ENCODE data around the gene CWC27.

The CWC27 gene

DNA sequence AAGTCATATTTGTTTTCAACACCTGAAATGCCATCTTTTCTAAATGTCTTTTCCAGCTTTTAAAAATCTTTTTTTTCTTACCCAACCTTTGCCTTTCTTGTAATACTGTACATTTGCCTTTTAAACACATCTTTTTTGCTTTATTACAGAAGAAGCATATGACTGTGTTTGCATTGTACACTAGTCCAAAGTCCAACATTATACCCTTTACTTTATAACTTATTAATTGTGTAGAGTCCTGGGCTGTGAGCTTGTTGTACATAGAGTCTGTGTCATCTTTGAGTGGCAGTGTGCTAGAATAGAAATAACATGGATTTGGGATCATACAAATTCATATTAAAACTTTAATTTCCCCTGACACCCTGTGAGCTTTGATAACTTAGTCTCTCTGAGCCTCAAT, 23.7 kb downstream of the CWC27 start:
- Histone ChIP-seq H3K4me3 (ENCODE audit: low read length, poor library complexity, severe bottlenecking) (no peak overlapping the region), H2AFZ (ENCODE audit: low read length) (no peak overlapping the region), H3K27me3 (ENCODE audit: insufficient read depth, low read length, poor library complexity, severe bottlenecking) (no peaks in the 10 kb centered on the region), H3K9ac (ENCODE audit: low read depth, low read length, poor library complexity, severe bottlenecking) (no peak overlapping the region), H3F3A (ENCODE audit: low read depth) (no peaks in the 10 kb centered on the region), H4K20me1 (ENCODE audit: insufficient read depth, low read length, poor library complexity, severe bottlenecking) (no peaks in the 10 kb centered on the region), H3K79me2 (ENCODE audit: insufficient read depth, low read length) (no peaks in the 10 kb centered on the region), H3K4me2 (ENCODE audit: low read depth, low read length, poor library complexity, severe bottlenecking) (no peak overlapping the region), H3K9me3 (ENCODE audit: insufficient read depth, low read depth, low read length) (no peaks in the 10 kb centered on the region), H3K9me2 (replicated peaks; ENCODE audit: low read depth, low read length) (no peaks in the 10 kb centered on the region), H3K36me3 (ENCODE audit: insufficient read depth, low read length) (peaks cover 3% of the 10 kb centered on the region; the same call in 1 of the 2 replicates), H3K4me1 (ENCODE audit: insufficient read depth, low read length, poor library complexity, severe bottlenecking) (peaks cover 4% of the 10 kb centered on the region)
- TF ChIP-seq, protein P1, sequence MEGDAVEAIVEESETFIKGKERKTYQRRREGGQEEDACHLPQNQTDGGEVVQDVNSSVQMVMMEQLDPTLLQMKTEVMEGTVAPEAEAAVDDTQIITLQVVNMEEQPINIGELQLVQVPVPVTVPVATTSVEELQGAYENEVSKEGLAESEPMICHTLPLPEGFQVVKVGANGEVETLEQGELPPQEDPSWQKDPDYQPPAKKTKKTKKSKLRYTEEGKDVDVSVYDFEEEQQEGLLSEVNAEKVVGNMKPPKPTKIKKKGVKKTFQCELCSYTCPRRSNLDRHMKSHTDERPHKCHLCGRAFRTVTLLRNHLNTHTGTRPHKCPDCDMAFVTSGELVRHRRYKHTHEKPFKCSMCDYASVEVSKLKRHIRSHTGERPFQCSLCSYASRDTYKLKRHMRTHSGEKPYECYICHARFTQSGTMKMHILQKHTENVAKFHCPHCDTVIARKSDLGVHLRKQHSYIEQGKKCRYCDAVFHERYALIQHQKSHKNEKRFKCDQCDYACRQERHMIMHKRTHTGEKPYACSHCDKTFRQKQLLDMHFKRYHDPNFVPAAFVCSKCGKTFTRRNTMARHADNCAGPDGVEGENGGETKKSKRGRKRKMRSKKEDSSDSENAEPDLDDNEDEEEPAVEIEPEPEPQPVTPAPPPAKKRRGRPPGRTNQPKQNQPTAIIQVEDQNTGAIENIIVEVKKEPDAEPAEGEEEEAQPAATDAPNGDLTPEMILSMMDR (conservative IDR thresholded peaks at IDR 0.05; ENCODE audit: low read length): no peak
- TF ChIP-seq EZH2phosphoT487 (IDR thresholded peaks at IDR 0.05; ENCODE audit: borderline replicate concordance): no peak

DNA sequence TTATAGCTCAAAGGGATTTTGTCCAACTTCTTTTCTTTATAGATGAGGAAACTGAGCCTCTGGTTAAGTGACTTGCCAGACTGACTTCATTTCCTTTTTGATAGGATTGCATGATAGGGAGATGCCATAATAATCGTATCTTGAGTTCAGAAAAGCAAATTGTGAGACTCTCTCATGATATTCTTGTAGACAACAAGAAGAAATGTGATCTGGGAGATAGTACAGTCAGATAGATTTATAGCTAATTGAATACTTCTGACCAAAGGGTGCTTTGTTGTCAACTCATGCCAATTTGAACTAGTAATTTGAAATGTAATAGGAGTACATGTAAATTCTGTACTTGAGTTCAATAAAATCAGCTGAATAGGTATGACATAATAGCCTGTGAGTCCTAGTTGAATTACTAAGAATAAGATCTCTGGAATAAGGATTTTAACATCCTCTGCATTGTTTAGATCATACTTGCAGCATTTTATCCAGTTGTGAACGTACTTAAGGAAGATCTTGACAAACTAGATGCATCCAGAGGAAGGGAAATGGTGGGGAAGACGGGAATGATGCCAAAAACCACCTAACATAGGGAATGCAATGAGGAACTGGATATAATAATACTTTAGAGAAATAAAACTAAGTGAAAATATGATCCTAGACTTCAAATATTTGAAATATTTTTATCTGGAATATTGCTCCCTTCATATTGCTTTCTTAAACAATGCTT, 25.5 kb downstream of the CWC27 start:
- no peaks in the 10 kb centered on the region for H3K79me2 ChIP-seq (ENCODE audit: insufficient read depth, low read length)
- TF ChIP-seq, protein P1 (conservative IDR thresholded peaks at IDR 0.05; ENCODE audit: low read length): no peak
- TF ChIP-seq EZH2phosphoT487 (IDR thresholded peaks at IDR 0.05; ENCODE audit: borderline replicate concordance): no peak
- H3K9me2 ChIP-seq (replicated peaks; ENCODE audit: low read depth, low read length): no peaks in the 10 kb centered on the region
- no peaks in the 10 kb centered on the region for H3K27me3 ChIP-seq (ENCODE audit: insufficient read depth, low read length, poor library complexity, severe bottlenecking)
- H3K4me1 ChIP-seq (ENCODE audit: insufficient read depth, low read length, poor library complexity, severe bottlenecking): peaks cover 4% of the 10 kb centered on the region
- no peak overlapping the region for H3K4me3 ChIP-seq (ENCODE audit: low read length, poor library complexity, severe bottlenecking)
- H3K9me3 ChIP-seq (ENCODE audit: insufficient read depth, low read depth, low read length): no peaks in the 10 kb centered on the region
- H3K9ac ChIP-seq (ENCODE audit: low read depth, low read length, poor library complexity, severe bottlenecking): no peak overlapping the region
- no peaks in the 10 kb centered on the region for H3F3A ChIP-seq (ENCODE audit: low read depth)
- H4K20me1 ChIP-seq (ENCODE audit: insufficient read depth, low read length, poor library complexity, severe bottlenecking): no peaks in the 10 kb centered on the region
- H3K4me2 ChIP-seq (ENCODE audit: low read depth, low read length, poor library complexity, severe bottlenecking): no peak overlapping the region
- H3K36me3 ChIP-seq (ENCODE audit: insufficient read depth, low read length): peaks cover 3% of the 10 kb centered on the region; the same call in 1 of the 2 replicates
- no peak overlapping the region for H2AFZ ChIP-seq (ENCODE audit: low read length)

DNA sequence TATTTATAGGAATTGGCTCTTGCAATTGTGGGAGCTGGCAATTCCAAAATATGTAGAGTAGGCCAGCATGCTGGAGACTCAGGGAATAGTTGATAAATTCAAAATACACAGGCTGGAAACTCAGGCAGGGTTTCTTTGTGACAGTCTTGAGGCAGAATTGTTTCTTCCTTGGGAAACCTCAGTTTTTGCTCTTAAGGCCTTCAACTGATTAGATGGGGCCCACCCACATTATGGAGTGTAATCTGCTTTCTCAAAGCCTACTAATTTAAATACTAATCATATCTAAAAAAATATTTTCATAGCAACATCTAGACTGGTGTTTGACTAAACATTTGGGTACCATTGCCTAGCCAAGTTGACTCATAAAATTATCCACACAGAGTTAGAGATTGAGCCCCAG, 27.6 kb downstream of the CWC27 start:
- Histone ChIP-seq H3K4me1 (ENCODE audit: insufficient read depth, low read length, poor library complexity, severe bottlenecking) (peaks cover 4% of the 10 kb centered on the region), H3F3A (ENCODE audit: low read depth) (no peaks in the 10 kb centered on the region), H3K27me3 (ENCODE audit: insufficient read depth, low read length, poor library complexity, severe bottlenecking) (no peaks in the 10 kb centered on the region)

More for the DNA sequence above, 27.6 kb downstream of the CWC27 start:
- Histone ChIP-seq H3K4me3 (ENCODE audit: low read length, poor library complexity, severe bottlenecking) (no peak overlapping the region), H3K36me3 (ENCODE audit: insufficient read depth, low read length) (peaks cover 3% of the 10 kb centered on the region; the same call in 1 of the 2 replicates), H3K9me3 (ENCODE audit: insufficient read depth, low read depth, low read length) (no peaks in the 10 kb centered on the region), H2AFZ (ENCODE audit: low read length) (no peak overlapping the region), H3K9ac (ENCODE audit: low read depth, low read length, poor library complexity, severe bottlenecking) (no peak overlapping the region), H4K20me1 (ENCODE audit: insufficient read depth, low read length, poor library complexity, severe bottlenecking) (no peaks in the 10 kb centered on the region), H3K4me2 (ENCODE audit: low read depth, low read length, poor library complexity, severe bottlenecking) (no peak overlapping the region), H3K79me2 (ENCODE audit: insufficient read depth, low read length) (no peaks in the 10 kb centered on the region), H3K9me2 (replicated peaks; ENCODE audit: low read depth, low read length) (no peaks in the 10 kb centered on the region)
- no peak for TF ChIP-seq EZH2phosphoT487 (IDR thresholded peaks at IDR 0.05; ENCODE audit: borderline replicate concordance)
- TF ChIP-seq, protein P1 (conservative IDR thresholded peaks at IDR 0.05; ENCODE audit: low read length): no peak
